HCT116 (cell line): Measurements from ENCODE around the gene TFF2. TPM values are rescaled to one million over a fixed set of nuclear protein-coding genes. Genes with fewer than 3 reads are reported as not detected.

ENCODE experiments used
- ATAC-seq: fragments of 200-7000 bp; cut with Tn5 transposase; 2 replicates; pipeline ENCODE4 v1.9.1; 2020; ENCODE audit warnings: mild to moderate bottlenecking, moderate library complexity
- BruUV-seq: library from RNA; stranded (reverse); fragments of 400-500 nt; replicated peaks from 2 replicates; lab custom pipeline; 2021; lab: Mats Ljungman, UMichigan
- CTCF ChIA-PET: fragments of 300-600 bp; sonication (Branson Sonifier 250); formaldehyde crosslinking; loops from one replicate; lab custom pipeline; 2021; ENCODE audit warnings: antibody characterized with exemption; lab: Charles Lee
- POLR2A ChIA-PET: fragments of 300-600, 350-600 bp; sonication (Branson Sonifier 250); formaldehyde crosslinking; loops from one replicate; lab custom pipeline; 2021; ENCODE audit warnings: antibody characterized with exemption; lab: Charles Lee
- RAD21 ChIA-PET, 2 experiments: fragments of 300-600 bp; sonication (Branson Sonifier 250); formaldehyde crosslinking; loops; one replicate each; lab custom pipeline; 2023; ENCODE audit warnings: low total read pairs in 2 of 2; ENCODE audit not compliant: uncharacterized antibody in 2 of 2, unreplicated experiment in 2 of 2, low non-redundant PET in 1 of 2; lab: Charles Lee
- DNase-seq: peaks from one replicate; pipeline ENCODE4 v3.0.0-alpha.2; 2010; ENCODE audit warnings: low read depth, low spot score
- H2AFZ ChIP-seq: fragments of 200-600 bp; shearing (Covaris generic), sonication (generic); 2 replicates; pipeline ENCODE4 v1.6.1; 2017; ENCODE audit warnings: low read depth, mixed run types, mixed read lengths, antibody characterized with exemption, low read length; ENCODE audit not compliant: poor library complexity, severe bottlenecking
- H3K27ac ChIP-seq: 2 replicates; pipeline ENCODE4 v1.5.1; 2012; ENCODE audit warnings: low read depth, low read length
- H3K27me3 ChIP-seq: fragments of 200-600 bp; sonication (generic); 2 replicates; pipeline ENCODE4 v1.6.1; 2016; ENCODE audit warnings: mixed run types, low read length, mixed read lengths; ENCODE audit not compliant: insufficient read depth
- H3K36me3 ChIP-seq, 2 experiments: fragments of 200-500 bp in 1 of 2; fragments of 200-600 bp in 1 of 2; sonication (Bioruptor generic) in 1 of 2; sonication (generic) in 1 of 2; 2 replicates each; pipeline versions ENCODE4 v1.5.1 to v1.6.1; 2014 to 2016; ENCODE audit warnings: low read length in 2 of 2, inconsistent platforms in 1 of 2, mixed read lengths in 1 of 2, mixed run types in 1 of 2; ENCODE audit not compliant: insufficient read depth in 2 of 2, control insufficient read depth in 1 of 2
- H3K4me1 ChIP-seq, 2 experiments: fragments of 200-600 bp in 1 of 2; sonication (generic) in 1 of 2; 2 replicates each; pipeline versions ENCODE4 v1.5.1 to v1.6.1; 2012 to 2017; ENCODE audit warnings: low read length in 2 of 2, inconsistent platforms in 1 of 2, mild to moderate bottlenecking in 1 of 2, mixed read lengths in 1 of 2, mixed run types in 1 of 2, moderate library complexity in 1 of 2; ENCODE audit not compliant: insufficient read depth in 2 of 2, control insufficient read depth in 1 of 2
- H3K4me2 ChIP-seq: fragments of 200-600 bp; sonication (generic); 2 replicates; pipeline ENCODE4 v1.6.1; 2017; ENCODE audit warnings: mixed run types, low read length, mixed read lengths
- H3K4me3 ChIP-seq, 2 experiments: fragments of 200-600 bp in 1 of 2; sonication (generic) in 1 of 2; replicated peaks in 1 of 2; 2 replicates each; pipeline ENCODE4 v1.5.1; 2011 to 2016; ENCODE audit warnings: low read length in 2 of 2, control low read depth in 1 of 2, low read depth in 1 of 2, mild to moderate bottlenecking in 1 of 2, mixed read lengths in 1 of 2, mixed run types in 1 of 2
- H3K79me2 ChIP-seq: fragments of 200-600 bp; sonication (generic); 2 replicates; pipeline ENCODE4 v1.6.1; 2017; ENCODE audit warnings: mild to moderate bottlenecking, mixed run types, low read length, moderate library complexity, mixed read lengths; ENCODE audit not compliant: insufficient read depth
- H3K9ac ChIP-seq: fragments of 200-600 bp; sonication (generic); 2 replicates; pipeline ENCODE4 v1.6.1; 2016; ENCODE audit warnings: low read length, mixed read lengths
- H3K9me2 ChIP-seq: fragments of 200-600 bp; sonication (generic), shearing (Covaris generic); 2 replicates; pipeline ENCODE4 v1.6.1; 2017; ENCODE audit warnings: mixed run types, mild to moderate bottlenecking, moderate library complexity; ENCODE audit not compliant: insufficient read depth
- H3K9me3 ChIP-seq, 2 experiments: fragments of 200-500 bp in 1 of 2; fragments of 200-600 bp in 1 of 2; sonication (Bioruptor generic) in 1 of 2; sonication (generic) in 1 of 2; 2 replicates each; pipeline ENCODE4 v1.6.1; 2014 to 2017; ENCODE audit warnings: low read length in 2 of 2, mixed read lengths in 2 of 2, inconsistent platforms in 1 of 2, low read depth in 1 of 2, mild to moderate bottlenecking in 1 of 2, mixed run types in 1 of 2, moderate library complexity in 1 of 2; ENCODE audit not compliant: control insufficient read depth in 1 of 2, insufficient read depth in 1 of 2
- H4K20me1 ChIP-seq: fragments of 200-600 bp; sonication (generic), shearing (Covaris generic); 2 replicates; pipeline ENCODE4 v1.6.1; 2017; ENCODE audit warnings: mixed run types, mild to moderate bottlenecking, moderate library complexity; ENCODE audit not compliant: insufficient read depth
- CBX3 ChIP-seq: IDR thresholded peaks from 2 replicates; pipeline ENCODE4 v1.6.1; 2012; ENCODE audit warnings: low read depth
- CEBPB ChIP-seq: IDR thresholded peaks from 2 replicates; pipeline ENCODE4 v1.6.1; 2012; ENCODE audit warnings: low read depth
- EZH2phosphoT487 ChIP-seq: fragments of 200-600 bp; IDR thresholded peaks from 2 replicates; pipeline ENCODE4 v1.6.1; 2018; ENCODE audit warnings: antibody characterized with exemption, borderline replicate concordance
- FOSL1 ChIP-seq: IDR thresholded peaks from 2 replicates; pipeline ENCODE4 v1.6.1; 2012; ENCODE audit warnings: low read depth
- JUND ChIP-seq: IDR thresholded peaks from 2 replicates; pipeline ENCODE4 v1.6.1; 2012
- POLR2A ChIP-seq: IDR thresholded peaks from 2 replicates; pipeline ENCODE4 v1.7.0; 2011; ENCODE audit warnings: borderline replicate concordance; ENCODE audit not compliant: insufficient read depth, insufficient read length; ENCODE audit errors: extremely low read depth
- POLR2AphosphoS5 ChIP-seq: IDR thresholded peaks from 2 replicates; pipeline ENCODE4 v1.6.1; 2011; ENCODE audit warnings: mild to moderate bottlenecking, low read depth, low read length, moderate library complexity
- RAD21 ChIP-seq: IDR thresholded peaks from 2 replicates; pipeline ENCODE4 v1.6.1; 2012; ENCODE audit warnings: low read depth, mild to moderate bottlenecking
- SRF ChIP-seq: IDR thresholded peaks from 2 replicates; pipeline ENCODE4 v1.6.1; 2012; ENCODE audit warnings: low read depth
- TCF7L2 ChIP-seq: IDR thresholded peaks from 2 replicates; pipeline ENCODE4 v1.7.0; 2011; ENCODE audit warnings: borderline replicate concordance, inconsistent platforms; ENCODE audit not compliant: insufficient read depth, insufficient read length; ENCODE audit errors: extremely low read depth
- YY1 ChIP-seq: IDR thresholded peaks from 2 replicates; pipeline ENCODE4 v1.6.1; 2011; ENCODE audit warnings: low read length, low read depth, moderate library complexity, mild to moderate bottlenecking; ENCODE audit not compliant: insufficient replicate concordance; ENCODE audit errors: extremely low read depth
- ZFX ChIP-seq: fragments of 450-650 bp; IDR thresholded peaks from 2 replicates; pipeline ENCODE4 v1.6.1; 2017
- ZNF274 ChIP-seq: fragments of 200-500 bp; sonication (Bioruptor generic); IDR thresholded peaks from 2 replicates; pipeline ENCODE4 v1.6.1; 2014; ENCODE audit warnings: mild to moderate bottlenecking, low read depth, low read length, inconsistent platforms
- intact Hi-C: fragments of 100-400 bp; cut with micrococcal nuclease; formaldehyde crosslinking; loops from 2 replicates; pipeline ENCODE4 v1.10.0; 2022
- total RNA-seq: library from RNA; stranded (reverse); gene quantifications from one replicate; pipeline ENCODE4 v1.2.1, GENCODE V29; 2021; ENCODE audit not compliant: unreplicated experiment
- TF ChIP-seq, protein P1 (sequence below), 3 experiments: fragments of 200-600 bp in 1 of 3; sonication (generic) in 1 of 3; IDR thresholded peaks in 2 of 3; conservative IDR thresholded peaks in 1 of 3; 2 replicates each; pipeline ENCODE4 v1.5.1; 2012 to 2017; ENCODE audit warnings: low read depth in 2 of 3, low read length in 2 of 3, antibody characterized with exemption in 1 of 3, borderline replicate concordance in 1 of 3, control low read depth in 1 of 3, mild to moderate bottlenecking in 1 of 3, mixed read lengths in 1 of 3, mixed run types in 1 of 3, moderate library complexity in 1 of 3; ENCODE audit not compliant: insufficient read depth in 1 of 3
- TF ChIP-seq, protein P2 (sequence below): IDR thresholded peaks from 2 replicates; pipeline ENCODE4 v1.6.1; 2012; ENCODE audit warnings: low read depth

TFF2 gene
- total RNA-seq, 1 experiment from 2014 or later: not detected

DNA sequence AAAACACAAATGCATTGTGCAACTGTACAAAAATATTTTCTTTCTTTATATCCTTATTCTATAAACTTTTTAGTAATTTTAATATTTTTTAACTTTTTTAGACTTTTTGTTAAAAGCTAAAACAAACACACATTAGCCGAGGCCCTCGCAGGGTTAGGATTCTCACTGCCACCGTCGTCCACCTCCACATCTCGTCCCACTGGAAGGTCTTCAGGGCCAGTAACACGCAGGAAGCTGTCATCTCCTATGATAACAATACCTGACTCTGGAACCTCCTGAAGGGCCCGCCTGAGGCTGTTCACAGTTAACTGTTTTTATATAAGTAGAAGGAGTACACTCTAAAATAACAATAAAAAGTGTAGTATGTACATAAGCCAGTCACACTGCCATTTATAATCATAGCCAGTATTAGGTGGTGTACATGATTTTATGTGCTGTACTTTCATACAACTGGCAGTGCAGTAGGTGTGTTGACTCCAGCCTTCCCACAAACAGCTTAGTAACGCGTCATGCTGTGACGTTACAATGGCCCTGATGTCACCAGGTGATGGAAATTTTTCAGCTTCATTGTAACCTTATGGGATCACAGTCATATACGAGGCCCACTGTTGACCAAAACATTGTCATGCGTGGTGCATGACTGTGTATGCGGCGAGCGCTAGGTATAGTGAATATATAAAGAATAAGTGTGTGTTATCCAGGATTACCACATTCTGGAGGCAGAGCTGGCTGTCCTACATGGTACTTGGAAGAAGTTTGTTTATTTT lies 8.8 kb downstream of the TFF2 start:
- DNase-seq (no peak), ATAC-seq (no peak)
- no peaks in the 10 kb centered on the region for H3K4me1 ChIP-seq
- H3K4me2 ChIP-seq: no peak overlapping the region
- BruUV-seq: no TSS peak
- no peak overlapping the region for H3K27ac ChIP-seq
- no peaks in the 10 kb centered on the region for H3K79me2 ChIP-seq
- TF ChIP-seq, protein P1, sequence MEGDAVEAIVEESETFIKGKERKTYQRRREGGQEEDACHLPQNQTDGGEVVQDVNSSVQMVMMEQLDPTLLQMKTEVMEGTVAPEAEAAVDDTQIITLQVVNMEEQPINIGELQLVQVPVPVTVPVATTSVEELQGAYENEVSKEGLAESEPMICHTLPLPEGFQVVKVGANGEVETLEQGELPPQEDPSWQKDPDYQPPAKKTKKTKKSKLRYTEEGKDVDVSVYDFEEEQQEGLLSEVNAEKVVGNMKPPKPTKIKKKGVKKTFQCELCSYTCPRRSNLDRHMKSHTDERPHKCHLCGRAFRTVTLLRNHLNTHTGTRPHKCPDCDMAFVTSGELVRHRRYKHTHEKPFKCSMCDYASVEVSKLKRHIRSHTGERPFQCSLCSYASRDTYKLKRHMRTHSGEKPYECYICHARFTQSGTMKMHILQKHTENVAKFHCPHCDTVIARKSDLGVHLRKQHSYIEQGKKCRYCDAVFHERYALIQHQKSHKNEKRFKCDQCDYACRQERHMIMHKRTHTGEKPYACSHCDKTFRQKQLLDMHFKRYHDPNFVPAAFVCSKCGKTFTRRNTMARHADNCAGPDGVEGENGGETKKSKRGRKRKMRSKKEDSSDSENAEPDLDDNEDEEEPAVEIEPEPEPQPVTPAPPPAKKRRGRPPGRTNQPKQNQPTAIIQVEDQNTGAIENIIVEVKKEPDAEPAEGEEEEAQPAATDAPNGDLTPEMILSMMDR (IDR thresholded peaks at IDR 0.05 in 2 of 3, conservative IDR thresholded peaks at IDR 0.05 in 1 of 3; ENCODE audit: borderline replicate concordance in 1 of 3, insufficient read depth in 1 of 3, low read depth in 2 of 3, low read length in 2 of 3): no peak
- TF ChIP-seq ZFX (no peak), EZH2phosphoT487 (no peak), JUND (no peak), RAD21 (no peak), TCF7L2 (no peak), POLR2A (no peak), SRF (no peak), CBX3 (no peak), YY1 (no peak), CEBPB (no peak), FOSL1 (no peak), ZNF274 (no peak), POLR2AphosphoS5 (no peak)
- TF ChIP-seq, protein P2, sequence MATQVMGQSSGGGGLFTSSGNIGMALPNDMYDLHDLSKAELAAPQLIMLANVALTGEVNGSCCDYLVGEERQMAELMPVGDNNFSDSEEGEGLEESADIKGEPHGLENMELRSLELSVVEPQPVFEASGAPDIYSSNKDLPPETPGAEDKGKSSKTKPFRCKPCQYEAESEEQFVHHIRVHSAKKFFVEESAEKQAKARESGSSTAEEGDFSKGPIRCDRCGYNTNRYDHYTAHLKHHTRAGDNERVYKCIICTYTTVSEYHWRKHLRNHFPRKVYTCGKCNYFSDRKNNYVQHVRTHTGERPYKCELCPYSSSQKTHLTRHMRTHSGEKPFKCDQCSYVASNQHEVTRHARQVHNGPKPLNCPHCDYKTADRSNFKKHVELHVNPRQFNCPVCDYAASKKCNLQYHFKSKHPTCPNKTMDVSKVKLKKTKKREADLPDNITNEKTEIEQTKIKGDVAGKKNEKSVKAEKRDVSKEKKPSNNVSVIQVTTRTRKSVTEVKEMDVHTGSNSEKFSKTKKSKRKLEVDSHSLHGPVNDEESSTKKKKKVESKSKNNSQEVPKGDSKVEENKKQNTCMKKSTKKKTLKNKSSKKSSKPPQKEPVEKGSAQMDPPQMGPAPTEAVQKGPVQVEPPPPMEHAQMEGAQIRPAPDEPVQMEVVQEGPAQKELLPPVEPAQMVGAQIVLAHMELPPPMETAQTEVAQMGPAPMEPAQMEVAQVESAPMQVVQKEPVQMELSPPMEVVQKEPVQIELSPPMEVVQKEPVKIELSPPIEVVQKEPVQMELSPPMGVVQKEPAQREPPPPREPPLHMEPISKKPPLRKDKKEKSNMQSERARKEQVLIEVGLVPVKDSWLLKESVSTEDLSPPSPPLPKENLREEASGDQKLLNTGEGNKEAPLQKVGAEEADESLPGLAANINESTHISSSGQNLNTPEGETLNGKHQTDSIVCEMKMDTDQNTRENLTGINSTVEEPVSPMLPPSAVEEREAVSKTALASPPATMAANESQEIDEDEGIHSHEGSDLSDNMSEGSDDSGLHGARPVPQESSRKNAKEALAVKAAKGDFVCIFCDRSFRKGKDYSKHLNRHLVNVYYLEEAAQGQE: no peak
- ChIA-PET CTCF (no interaction called here), POLR2A (no interaction called here), RAD21 (no interaction called here)
- no peaks in the 10 kb centered on the region for H4K20me1 ChIP-seq
- no peaks in the 10 kb centered on the region for H3K9me3 ChIP-seq
- H3K36me3 ChIP-seq: no peaks in the 10 kb centered on the region
- no peak overlapping the region for H2AFZ ChIP-seq
- H3K9ac ChIP-seq: no peak overlapping the region
- H3K27me3 ChIP-seq: no peaks in the 10 kb centered on the region
- no peaks in the 10 kb centered on the region for H3K9me2 ChIP-seq
- no peak overlapping the region for H3K4me3 ChIP-seq
- intact Hi-C loops: no loop called here
